G401 (cell line): ENCODE data around the gene ITIH5. TPM values are rescaled to one million over a fixed set of nuclear protein-coding genes. Genes with fewer than 3 reads are reported as not detected.
"Not testable (repeated sequence)": the region's sequence is repeated elsewhere in the genome, so short reads cannot be mapped to it uniquely, and the experiment has no call there.

Source experiments
- DNase-seq: peaks from one replicate; pipeline ENCODE4 v3.0.0-alpha.2; 2015; ENCODE audit warnings: low spot score
- in situ Hi-C: cut with HindIII; loops from 2 replicates; pipeline ENCODE4 v1.10.0; 2016; ENCODE audit warnings: low sequenced_read_pairs, mixed read lengths
- total RNA-seq: library from RNA; depleted of rRNA; stranded (reverse); fragments of >200 nt; shearing (Covaris generic); gene quantifications from 2 replicates; pipeline ENCODE4 v1.2.3, GENCODE V29; 2014

The ITIH5 gene
- total RNA-seq, 1 experiment from 2014 or later: 3.0 TPM

DNA sequence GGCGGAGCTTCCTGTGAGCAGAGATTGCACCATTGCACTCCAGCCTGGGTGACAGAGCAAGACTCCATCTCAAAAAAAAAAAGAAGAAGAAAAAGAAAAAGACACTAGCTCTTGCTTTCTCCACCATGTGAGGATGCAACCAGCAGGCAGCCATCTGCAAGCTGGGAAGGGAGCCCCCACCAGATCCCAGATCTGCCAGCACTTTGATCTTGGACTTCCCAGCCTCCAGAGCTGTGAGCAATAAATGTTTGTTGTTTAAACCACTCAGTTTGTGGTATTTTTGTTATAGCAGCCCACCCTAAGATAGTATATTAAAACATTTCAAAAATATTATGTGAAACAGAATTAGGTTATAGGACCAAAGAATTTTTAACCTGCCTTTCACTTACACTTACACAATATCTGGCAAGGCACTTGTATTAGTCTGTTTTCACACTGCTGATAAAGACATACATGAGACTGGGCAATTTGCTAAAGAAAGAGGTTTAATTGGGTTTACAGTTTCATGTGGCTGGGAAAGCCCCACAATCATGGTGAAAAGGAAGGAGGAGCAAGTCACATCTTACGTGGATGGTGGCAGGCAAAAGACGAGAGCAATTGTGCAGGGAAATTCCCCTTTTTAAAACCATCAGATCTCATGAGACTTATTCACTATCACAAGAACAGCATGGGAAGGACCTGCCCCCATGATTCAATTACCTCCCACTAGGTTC, 24.3 kb upstream of the ITIH5 start:
- in situ Hi-C loops, DNase-seq: not testable (repeated sequence)

DNA sequence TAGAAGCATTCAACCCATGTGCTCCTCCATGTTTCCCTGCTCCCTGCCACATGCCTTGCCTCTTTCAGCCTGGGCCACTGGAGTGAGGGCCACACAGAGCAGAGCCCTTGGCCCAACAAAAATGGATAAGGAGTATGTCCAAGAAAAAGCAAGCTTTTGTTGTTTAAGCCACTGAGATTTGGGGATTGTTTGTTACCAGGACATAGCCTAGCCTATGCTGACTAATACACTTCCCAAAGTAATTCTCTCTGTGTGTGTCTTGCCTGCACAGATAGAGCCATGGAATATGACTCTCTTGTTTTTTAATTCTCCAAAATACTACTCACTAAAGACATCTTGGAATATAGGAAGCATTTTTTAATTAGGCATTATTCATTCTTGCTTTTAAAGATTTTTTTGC, 22.8 kb upstream of the ITIH5 start:
- in situ Hi-C loops: no loop called here
- no peak for DNase-seq

DNA sequence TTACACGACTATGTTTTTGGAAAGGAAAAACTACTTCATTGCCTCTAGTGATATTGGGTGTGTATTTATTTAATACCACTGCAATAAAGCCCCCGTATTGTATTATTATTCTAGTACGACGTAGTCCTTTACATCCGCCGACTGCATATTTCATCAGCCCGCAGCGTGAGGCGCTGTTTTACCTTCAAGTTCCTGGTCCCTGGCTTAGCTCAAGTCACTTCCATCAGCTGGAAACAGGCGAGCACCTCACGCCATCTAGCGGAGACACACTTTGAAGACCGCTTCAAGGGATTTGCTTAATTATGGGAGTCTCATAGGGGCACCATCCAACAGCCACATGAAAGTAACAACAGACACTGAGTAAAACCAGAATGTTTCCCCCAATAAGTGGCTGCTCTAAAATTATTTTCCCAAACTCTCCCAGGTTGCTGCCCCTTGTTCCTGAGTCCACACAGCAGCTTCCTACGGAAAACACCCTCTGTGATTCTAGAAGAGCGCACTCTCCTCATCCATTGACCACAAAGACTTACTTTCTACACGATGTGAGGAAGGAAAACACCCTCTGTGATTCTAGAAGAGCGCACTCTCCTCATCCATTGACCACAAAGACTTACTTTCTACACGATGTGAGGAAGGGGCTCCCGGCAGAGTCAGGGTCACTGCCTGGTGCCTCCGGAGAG, 20.6 kb upstream of the ITIH5 start:
- in situ Hi-C loops: no loop called here
- DNase-seq: peak; percentile 92

- in situ Hi-C loops: no loop called here
- DNase-seq: no peak
Observed at GRCh38 chr10:7686351-7687171, 19.8 kb upstream of the ITIH5 start.

DNA sequence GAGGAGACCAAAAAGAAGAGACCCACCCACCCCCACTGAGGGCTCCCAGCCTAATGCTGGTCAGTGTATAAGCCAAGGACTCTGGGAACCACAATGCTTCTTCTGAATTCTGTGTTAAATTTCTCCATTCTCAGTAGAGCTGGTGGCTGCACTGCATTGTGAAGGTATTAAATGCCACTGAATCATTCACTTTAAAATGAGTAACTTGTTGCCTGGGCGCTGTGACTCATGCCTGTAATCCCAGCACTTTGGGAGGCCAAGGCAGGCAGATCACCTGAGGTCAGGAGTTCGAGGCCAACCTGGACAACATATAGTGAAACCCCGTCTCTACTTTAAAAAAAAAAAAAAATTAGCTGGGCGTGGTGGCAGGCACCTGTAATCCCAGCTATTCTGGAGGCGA, 13.3 kb upstream of the ITIH5 start:
- in situ Hi-C loops, DNase-seq: not testable (repeated sequence)

DNA sequence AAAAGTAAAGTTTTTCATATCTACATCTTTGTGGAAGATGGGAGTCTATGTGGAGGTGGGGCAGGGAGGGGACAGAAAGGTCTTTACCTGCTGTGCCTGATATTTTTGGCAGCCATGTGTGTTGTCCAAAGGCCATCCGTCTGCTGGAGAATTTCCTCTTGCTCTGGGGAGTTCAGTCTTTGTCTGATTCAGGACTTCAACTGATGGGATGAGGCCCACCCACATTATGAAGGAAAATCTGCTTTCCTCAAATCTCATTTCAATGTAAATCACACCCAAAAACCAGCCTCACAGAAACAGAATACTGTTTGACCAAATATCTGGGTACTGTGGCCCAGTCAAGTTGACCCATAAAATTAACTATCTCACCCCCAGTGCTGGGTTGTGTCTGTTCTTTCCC, 12.5 kb upstream of the ITIH5 start:
- no peak for DNase-seq

DNA sequence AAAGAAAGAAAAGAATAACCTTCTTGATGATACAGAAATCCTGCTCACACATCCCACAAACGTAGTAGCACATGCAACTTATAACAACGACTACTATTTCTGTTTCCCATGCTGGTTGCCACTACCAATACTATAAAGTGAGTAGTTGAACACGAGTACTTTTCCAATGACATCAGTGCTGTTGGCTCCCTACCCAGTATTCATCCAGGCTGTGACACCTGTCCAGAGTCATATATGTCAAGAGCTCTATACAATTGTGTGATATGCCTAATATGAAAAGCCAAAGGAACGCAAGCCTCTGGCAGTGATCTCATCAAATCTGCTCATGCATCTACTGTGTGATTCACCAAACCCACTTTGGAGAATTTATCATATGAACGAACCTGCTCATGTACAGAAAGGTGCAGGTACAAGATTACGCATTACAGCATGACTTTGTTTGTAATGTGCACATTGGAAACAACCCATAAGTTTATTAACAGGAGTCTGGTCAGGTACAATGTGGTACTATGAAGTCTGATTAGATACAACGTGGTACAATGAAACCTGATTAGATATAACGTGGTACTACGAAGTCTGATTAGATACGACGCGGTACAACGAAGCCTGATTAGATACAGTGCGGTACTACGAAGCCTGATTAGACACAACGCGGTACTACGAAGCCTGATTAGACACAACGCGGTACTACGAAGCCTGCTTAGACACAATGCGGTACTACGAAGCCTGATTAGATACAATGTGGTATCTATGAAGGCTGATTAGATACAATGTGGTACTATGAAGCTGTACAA, 5.8 kb upstream of the ITIH5 start:
- no peak for DNase-seq
- in situ Hi-C loops: no loop called here

More for the DNA sequence above, 12.5 kb upstream of the ITIH5 start:
- in situ Hi-C loops: no loop called here

DNA sequence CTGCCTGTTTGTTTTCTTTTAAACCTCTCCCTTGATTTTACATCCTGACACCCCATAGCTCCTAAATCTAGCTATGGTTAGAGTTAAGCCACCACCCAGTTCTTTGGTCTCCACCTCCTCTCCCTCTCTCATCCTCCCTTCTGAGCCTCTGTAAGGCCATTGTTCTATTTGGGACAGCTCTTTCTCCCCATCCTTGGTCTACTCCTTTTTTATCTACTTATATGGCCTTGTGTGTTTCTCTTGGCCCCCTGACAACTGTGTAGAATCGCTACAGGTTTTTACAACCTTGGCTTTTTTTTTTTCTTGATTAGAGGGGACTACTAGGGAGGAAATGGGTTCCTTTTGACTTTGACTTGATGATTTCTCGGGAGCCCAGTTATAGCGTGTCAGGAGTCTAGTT, 3.4 kb upstream of the ITIH5 start:
- no peak for DNase-seq
- in situ Hi-C loops: no loop called here

GRCh38 chr10:7667262-7668141, 736 bp upstream of the ITIH5 start:
- in situ Hi-C loops: no loop called here
- DNase-seq: no peak

DNA sequence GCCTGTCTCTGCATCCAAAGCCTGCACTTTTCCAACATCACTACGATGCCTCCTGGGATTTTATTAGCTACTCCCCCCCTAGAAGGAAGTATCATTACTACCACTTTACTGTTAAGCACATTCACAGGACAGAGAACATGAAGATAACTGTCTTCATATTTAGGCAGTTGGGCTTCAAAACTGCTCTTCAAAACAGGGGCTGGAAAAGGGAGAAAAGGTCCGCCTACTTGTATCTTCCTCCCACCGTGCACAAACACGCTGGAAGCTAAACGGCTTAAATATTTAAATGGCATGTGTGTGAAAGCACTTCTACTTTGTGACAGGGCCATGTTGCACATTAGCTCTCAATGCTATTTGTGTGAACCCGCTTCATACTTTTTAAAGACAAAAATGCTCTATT, 999 bp downstream of the ITIH5 start:
- in situ Hi-C loops: no loop called here
- DNase-seq: no peak

DNA sequence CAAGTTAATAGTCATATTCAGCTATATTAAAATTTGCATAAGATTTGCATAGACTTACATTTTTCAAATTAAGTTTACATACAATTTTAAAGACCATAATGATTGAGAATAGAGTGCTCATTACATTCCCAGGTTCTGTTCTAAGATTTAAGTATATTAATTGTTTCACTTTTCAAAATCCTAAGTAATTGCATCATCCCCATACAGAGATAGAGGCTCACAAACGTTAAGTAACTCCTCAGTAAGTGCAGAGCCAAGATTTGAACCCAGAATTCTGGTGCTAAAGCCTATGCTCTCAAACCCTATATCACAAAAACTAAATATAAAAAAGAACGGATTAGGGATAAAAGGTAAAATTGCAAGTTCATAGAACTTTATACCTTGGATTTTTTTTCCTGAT, 2.1 kb downstream of the ITIH5 start:
- in situ Hi-C loops: no loop called here
- no peak for DNase-seq

DNA sequence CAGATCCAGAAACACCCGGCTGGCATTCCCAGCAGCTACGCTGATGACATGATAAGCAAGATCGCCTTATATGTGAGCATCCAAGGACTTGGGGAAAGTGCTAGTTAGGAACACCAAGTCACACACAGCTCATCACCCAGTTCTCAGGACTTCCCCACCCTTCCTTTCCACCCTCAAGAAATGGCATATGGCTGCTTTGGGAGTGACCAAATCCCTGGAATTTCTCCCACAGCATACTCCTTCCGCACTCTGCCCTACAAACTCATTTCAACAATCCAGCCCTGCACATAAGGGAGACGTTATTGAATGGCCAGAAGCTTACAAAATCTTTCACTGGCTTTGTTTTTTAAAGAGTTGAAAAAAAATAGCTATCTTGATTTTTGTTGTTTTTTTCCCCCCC, 4.2 kb downstream of the ITIH5 start:
- DNase-seq: no peak
- in situ Hi-C loops: no loop called here

GRCh38 chr10:7659560-7659959, 7.2 kb downstream of the ITIH5 start:
- in situ Hi-C loops: no loop called here

GRCh38 chr10:7657552-7657951, 9.2 kb downstream of the ITIH5 start:
- in situ Hi-C loops: no loop called here

More at GRCh38 chr10:7659560-7659959, 7.2 kb downstream of the ITIH5 start:
- DNase-seq: no peak

DNA sequence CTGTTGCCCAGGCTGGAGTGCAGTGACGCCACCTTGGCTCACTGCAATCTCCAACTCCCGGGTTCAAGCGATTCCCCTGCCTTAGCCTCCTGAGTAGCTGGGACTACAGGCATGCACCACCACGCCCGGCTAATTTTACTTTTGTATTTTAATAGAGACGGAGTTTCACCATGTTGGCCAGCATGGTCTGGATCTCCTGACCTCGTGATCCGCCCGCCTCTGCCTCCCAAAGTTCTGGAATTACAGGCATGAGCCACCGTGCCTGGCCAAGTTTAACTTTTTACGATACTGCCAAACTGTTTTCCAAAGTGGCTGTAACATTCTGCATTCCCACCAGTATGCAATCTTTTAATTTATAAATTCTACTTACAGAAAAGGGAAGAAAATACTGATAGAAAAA, 9.7 kb downstream of the ITIH5 start:
- DNase-seq, in situ Hi-C loops: not testable (repeated sequence)

More at GRCh38 chr10:7657552-7657951, 9.2 kb downstream of the ITIH5 start:
- no peak for DNase-seq

GRCh38 chr10:7651853-7652470, 14.8 kb downstream of the ITIH5 start:
- DNase-seq: no peak
- in situ Hi-C loops: no loop called here

- DNase-seq: no peak
Observed at GRCh38 chr10:7649673-7650300, 17.0 kb downstream of the ITIH5 start.

More at GRCh38 chr10:7649673-7650300, 17.0 kb downstream of the ITIH5 start:
- in situ Hi-C loops: no loop called here
